Measurements from ENCODE around the gene DCLK2. TPM values are rescaled to one million over a fixed set of nuclear protein-coding genes. Genes with fewer than 3 reads are reported as not detected.

DCLK2 gene
- total and polyA plus RNA-seq, 11 donors = 6.4 to 38.4 (median 15.4) TPM

- DNase-seq (no peak), ATAC-seq (no peak)
- no peaks in the 10 kb centered on the region for H3K36me3 ChIP-seq
- WGBS, 4 donors = 77 to 78% (median 77%) methylated on average over 5 of the region's 5 CpGs
- H3K27ac ChIP-seq = no peak overlapping the region
- H3K27me3 ChIP-seq = peaks cover 0 to 5% (median 0%) of the 10 kb centered on the region in 9 donors
- peaks cover 0 to 3% (median 0%) of the 10 kb centered on the region in 12 donors for H3K9me3 ChIP-seq
- peaks cover 0 to 39% (median 16%) of the 10 kb centered on the region in 12 donors for H3K4me1 ChIP-seq
- TF ChIP-seq, protein P1, sequence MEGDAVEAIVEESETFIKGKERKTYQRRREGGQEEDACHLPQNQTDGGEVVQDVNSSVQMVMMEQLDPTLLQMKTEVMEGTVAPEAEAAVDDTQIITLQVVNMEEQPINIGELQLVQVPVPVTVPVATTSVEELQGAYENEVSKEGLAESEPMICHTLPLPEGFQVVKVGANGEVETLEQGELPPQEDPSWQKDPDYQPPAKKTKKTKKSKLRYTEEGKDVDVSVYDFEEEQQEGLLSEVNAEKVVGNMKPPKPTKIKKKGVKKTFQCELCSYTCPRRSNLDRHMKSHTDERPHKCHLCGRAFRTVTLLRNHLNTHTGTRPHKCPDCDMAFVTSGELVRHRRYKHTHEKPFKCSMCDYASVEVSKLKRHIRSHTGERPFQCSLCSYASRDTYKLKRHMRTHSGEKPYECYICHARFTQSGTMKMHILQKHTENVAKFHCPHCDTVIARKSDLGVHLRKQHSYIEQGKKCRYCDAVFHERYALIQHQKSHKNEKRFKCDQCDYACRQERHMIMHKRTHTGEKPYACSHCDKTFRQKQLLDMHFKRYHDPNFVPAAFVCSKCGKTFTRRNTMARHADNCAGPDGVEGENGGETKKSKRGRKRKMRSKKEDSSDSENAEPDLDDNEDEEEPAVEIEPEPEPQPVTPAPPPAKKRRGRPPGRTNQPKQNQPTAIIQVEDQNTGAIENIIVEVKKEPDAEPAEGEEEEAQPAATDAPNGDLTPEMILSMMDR (IDR thresholded peaks at IDR 0.05) = no peak
- no peak for TF ChIP-seq POLR2A (IDR thresholded peaks at IDR 0.05)
- H3K4me3 ChIP-seq = peak overlapping the region in 8 of 12 donors; percentile 73 to 90 (median 82)
- intact Hi-C loops (cut with DNase I) = loop anchor here in 4 of 10 donors (5.0 to 10.0 kb wide), 3 partner anchors 94 to 127 kb away; no protein-coding TSS in a partner anchor
Observed at GRCh38 chr4:150080337-150080736, 2.1 kb downstream of the DCLK2 start.

GRCh38 chr4:150080875-150081274 is 2.6 kb downstream of the DCLK2 start:
- no peak for DNase-seq
- H3K4me3 ChIP-seq = peak overlapping the region in 5 of 12 donors; percentile 73 to 90 (median 82)
- TF ChIP-seq, protein P1 (IDR thresholded peaks at IDR 0.05) = no peak
- no peak for TF ChIP-seq POLR2A (IDR thresholded peaks at IDR 0.05)
- WGBS, 4 donors = 71 to 97% (median 92%) methylated on average over 1 of the region's 1 CpG
- intact Hi-C loops (cut with DNase I) = loop anchor here in 4 of 10 donors (5.0 to 10.0 kb wide), 3 partner anchors 94 to 126 kb away; no protein-coding TSS in a partner anchor
- peaks cover 0 to 5% (median 0%) of the 10 kb centered on the region in 9 donors for H3K27me3 ChIP-seq
- H3K36me3 ChIP-seq = no peaks in the 10 kb centered on the region
- peaks cover 0 to 7% (median 0%) of the 10 kb centered on the region in 12 donors for H3K9me3 ChIP-seq
- H3K4me1 ChIP-seq = peaks cover 0 to 39% (median 16%) of the 10 kb centered on the region in 12 donors
- no peak for ATAC-seq
- no peak overlapping the region for H3K27ac ChIP-seq

- Histone ChIP-seq H3K4me3 (no peak overlapping the region), H3K9me3 (peaks cover 0 to 7% (median 0%) of the 10 kb centered on the region in 12 donors), H3K27me3 (peaks cover 0 to 5% (median 0%) of the 10 kb centered on the region in 9 donors), H3K27ac (peak overlapping the region in 1 of 12 donors; percentile 34), H3K4me1 (peaks cover 0 to 37% (median 15%) of the 10 kb centered on the region in 12 donors), H3K36me3 (no peaks in the 10 kb centered on the region)
- ATAC-seq (no peak), DNase-seq (peak in 1 of 5 donors; percentile 28)
- intact Hi-C loops (cut with DNase I) = loop anchor here in 4 of 10 donors (5.0 to 10.0 kb wide), 3 partner anchors 93 to 125 kb away; no protein-coding TSS in a partner anchor
- WGBS, 4 donors = 45 to 90% (median 71%) methylated on average over 1 of the region's 1 CpG
- TF ChIP-seq, protein P1 (IDR thresholded peaks at IDR 0.05) = no peak
- TF ChIP-seq POLR2A (IDR thresholded peaks at IDR 0.05) = no peak
Observed at GRCh38 chr4:150082241-150082640, 4.0 kb downstream of the DCLK2 start.

- ATAC-seq = no peak
- no peak for DNase-seq
- intact Hi-C loops (cut with DNase I) = loop anchor here in 2 of 10 donors (10.0 kb wide), 2 partner anchors 88 to 118 kb away; no protein-coding TSS in a partner anchor
Observed at GRCh38 chr4:150087006-150087405, 8.8 kb downstream of the DCLK2 start.

More at GRCh38 chr4:150087006-150087405, 8.8 kb downstream of the DCLK2 start:
- Histone ChIP-seq H3K4me1 (peaks cover 0 to 11% (median 3%) of the 10 kb centered on the region in 12 donors), H3K27ac (no peak overlapping the region), H3K9me3 (peaks cover 0 to 7% (median 0%) of the 10 kb centered on the region in 12 donors), H3K27me3 (no peaks in the 10 kb centered on the region), H3K36me3 (no peaks in the 10 kb centered on the region), H3K4me3 (no peak overlapping the region)
- TF ChIP-seq, protein P1 (IDR thresholded peaks at IDR 0.05) = no peak
- TF ChIP-seq POLR2A (IDR thresholded peaks at IDR 0.05) = no peak
- 81 to 98% (median 91%) methylated on average over 4 of the region's 4 CpGs for WGBS, 4 donors
